Retinal pigment epithelial cell (primary cell): ENCODE data around the gene TANGO6.

Experiments
- DNase-seq: peaks from one replicate; pipeline ENCODE4 v3.0.0-alpha.2; 2010; ENCODE audit warnings: low read depth
- H3K4me3 ChIP-seq: 2 replicates; pipeline ENCODE4 v1.5.1; 2011; ENCODE audit warnings: mild to moderate bottlenecking, low read length, control low read depth, moderate library complexity
- CTCF ChIP-seq: conservative IDR thresholded peaks from 2 replicates; pipeline ENCODE4 v1.5.1; 2011; ENCODE audit warnings: low read depth, low read length, control low read depth, inconsistent platforms

Gene TANGO6

GRCh38 chr16:68844211-68844564 is 857 bp downstream of the TANGO6 start:
- TF ChIP-seq CTCF, result no peak
- H3K4me3 ChIP-seq, result peak overlapping the region; percentile 90
- no peak for DNase-seq

- no peak overlapping the region for H3K4me3 ChIP-seq
- TF ChIP-seq CTCF, result no peak
- no peak for DNase-seq
Observed at GRCh38 chr16:68848786-68849185, 5.5 kb downstream of the TANGO6 start.

GRCh38 chr16:68850481-68850880 is 7.2 kb downstream of the TANGO6 start:
- no peak overlapping the region for H3K4me3 ChIP-seq
- no peak for DNase-seq
- TF ChIP-seq CTCF, result no peak

- TF ChIP-seq CTCF, result no peak
- no peak for DNase-seq
- H3K4me3 ChIP-seq, result no peak overlapping the region
Observed at GRCh38 chr16:68851601-68852000, 8.3 kb downstream of the TANGO6 start.

GRCh38 chr16:68857479-68857878 is 14.1 kb downstream of the TANGO6 start:
- H3K4me3 ChIP-seq, result no peak overlapping the region
- DNase-seq, result no peak
- TF ChIP-seq CTCF, result no peak

- TF ChIP-seq CTCF, result no peak
- H3K4me3 ChIP-seq, result no peak overlapping the region
- no peak for DNase-seq
Observed at GRCh38 chr16:68859828-68860227, 16.5 kb downstream of the TANGO6 start.

- TF ChIP-seq CTCF, result no peak
- H3K4me3 ChIP-seq, result no peak overlapping the region
- no peak for DNase-seq
Observed at GRCh38 chr16:68860978-68861892, 17.9 kb downstream of the TANGO6 start.
